Measurements from ENCODE around the gene SELENOI. TPM values are rescaled to one million over a fixed set of nuclear protein-coding genes. Genes with fewer than 3 reads are reported as not detected.

SELENOI gene
- total RNA-seq, 1 experiment from 2014 or later, result 63.3 TPM

DNA sequence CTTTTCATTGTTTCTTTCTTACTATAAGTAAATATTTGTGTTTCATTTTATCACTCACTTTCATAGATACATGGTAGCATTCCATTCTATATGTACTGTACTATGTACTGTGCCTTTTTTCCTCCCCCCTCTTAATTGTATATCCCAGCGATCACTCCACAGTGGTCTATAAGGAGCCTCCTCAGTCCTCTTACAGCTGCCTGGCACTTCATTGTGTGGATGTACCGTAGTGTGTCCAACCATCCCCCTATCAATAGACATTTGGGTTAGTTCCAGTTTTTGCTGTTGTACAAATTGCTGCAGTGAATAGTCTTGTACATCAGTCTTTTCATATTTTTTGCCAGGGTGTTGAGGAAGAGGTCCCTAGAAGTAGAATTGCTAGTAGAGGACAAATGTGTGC is 34.3 kb downstream of the SELENOI start:
- H4K20me1 ChIP-seq (ENCODE audit: insufficient read depth), result 0 out of 2 replicates have a peak, but pooled peaks cover 3% of the 10 kb centered on the region
- no peaks in the 10 kb centered on the region for H3K4me1 ChIP-seq (ENCODE audit: control insufficient read depth in 1 of 2, insufficient read depth in 2 of 2, low read length in 2 of 2)
- DNase-seq (ENCODE audit: low read depth, low spot score), result no peak
- no TSS peak for BruUV-seq (replicated peaks)
- CTCF ChIA-PET, result no interaction called here
- no peak overlapping the region for H3K4me2 ChIP-seq (ENCODE audit: low read length)
- H3K9me3 ChIP-seq (ENCODE audit: control insufficient read depth in 1 of 2, insufficient read depth in 1 of 2, low read depth in 1 of 2, low read length in 2 of 2), result no peaks in the 10 kb centered on the region
- ATAC-seq, result no peak
- no peak overlapping the region for H3K9ac ChIP-seq (ENCODE audit: low read length)
- TF ChIP-seq YY1 (IDR thresholded peaks at IDR 0.05; ENCODE audit: extremely low read depth, insufficient replicate concordance, low read depth, low read length) (no peak), CBX3 (IDR thresholded peaks at IDR 0.05; ENCODE audit: low read depth) (no peak), SP1 (IDR thresholded peaks at IDR 0.05; ENCODE audit: low read depth) (no peak), POLR2A (IDR thresholded peaks at IDR 0.05; ENCODE audit: borderline replicate concordance, extremely low read depth, insufficient read depth, insufficient read length) (no peak), POLR2AphosphoS5 (IDR thresholded peaks at IDR 0.05; ENCODE audit: low read depth, low read length) (no peak)
- TF ChIP-seq, protein P1, sequence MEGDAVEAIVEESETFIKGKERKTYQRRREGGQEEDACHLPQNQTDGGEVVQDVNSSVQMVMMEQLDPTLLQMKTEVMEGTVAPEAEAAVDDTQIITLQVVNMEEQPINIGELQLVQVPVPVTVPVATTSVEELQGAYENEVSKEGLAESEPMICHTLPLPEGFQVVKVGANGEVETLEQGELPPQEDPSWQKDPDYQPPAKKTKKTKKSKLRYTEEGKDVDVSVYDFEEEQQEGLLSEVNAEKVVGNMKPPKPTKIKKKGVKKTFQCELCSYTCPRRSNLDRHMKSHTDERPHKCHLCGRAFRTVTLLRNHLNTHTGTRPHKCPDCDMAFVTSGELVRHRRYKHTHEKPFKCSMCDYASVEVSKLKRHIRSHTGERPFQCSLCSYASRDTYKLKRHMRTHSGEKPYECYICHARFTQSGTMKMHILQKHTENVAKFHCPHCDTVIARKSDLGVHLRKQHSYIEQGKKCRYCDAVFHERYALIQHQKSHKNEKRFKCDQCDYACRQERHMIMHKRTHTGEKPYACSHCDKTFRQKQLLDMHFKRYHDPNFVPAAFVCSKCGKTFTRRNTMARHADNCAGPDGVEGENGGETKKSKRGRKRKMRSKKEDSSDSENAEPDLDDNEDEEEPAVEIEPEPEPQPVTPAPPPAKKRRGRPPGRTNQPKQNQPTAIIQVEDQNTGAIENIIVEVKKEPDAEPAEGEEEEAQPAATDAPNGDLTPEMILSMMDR (IDR thresholded peaks at IDR 0.05 in 2 of 3, conservative IDR thresholded peaks at IDR 0.05 in 1 of 3; ENCODE audit: borderline replicate concordance in 1 of 3, insufficient read depth in 1 of 3, low read depth in 2 of 3, low read length in 2 of 3), result no peak
- TF ChIP-seq, protein P2, sequence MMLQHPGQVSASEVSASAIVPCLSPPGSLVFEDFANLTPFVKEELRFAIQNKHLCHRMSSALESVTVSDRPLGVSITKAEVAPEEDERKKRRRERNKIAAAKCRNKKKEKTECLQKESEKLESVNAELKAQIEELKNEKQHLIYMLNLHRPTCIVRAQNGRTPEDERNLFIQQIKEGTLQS (IDR thresholded peaks at IDR 0.05), result no peak
- RAD21 ChIA-PET (ENCODE audit: low non-redundant PET in 1 of 2, low total read pairs in 2 of 2, uncharacterized antibody in 2 of 2, unreplicated experiment in 2 of 2), result no interaction called here
- H3K9me2 ChIP-seq (ENCODE audit: insufficient read depth), result no peaks in the 10 kb centered on the region
- POLR2A ChIA-PET, result no interaction called here
- no peak overlapping the region for H3K4me3 ChIP-seq (replicated peaks in 1 of 2; ENCODE audit: low read depth in 1 of 2, low read length in 2 of 2)
- no peak overlapping the region for H2AFZ ChIP-seq (ENCODE audit: low read depth, low read length, poor library complexity, severe bottlenecking)
- H3K36me3 ChIP-seq (ENCODE audit: control insufficient read depth in 1 of 2, insufficient read depth in 2 of 2, low read length in 2 of 2), result peaks cover 9 to 39% of the 10 kb centered on the region in 2 experiments
- intact Hi-C loops (cut with micrococcal nuclease), result no loop called here
- peaks cover 23% of the 10 kb centered on the region; the same call in 1 of the 2 replicates for H3K79me2 ChIP-seq (ENCODE audit: insufficient read depth, low read length)
- no peak overlapping the region for H3K27ac ChIP-seq (ENCODE audit: low read depth, low read length)
- no peaks in the 10 kb centered on the region for H3K27me3 ChIP-seq (ENCODE audit: insufficient read depth, low read length)

DNA sequence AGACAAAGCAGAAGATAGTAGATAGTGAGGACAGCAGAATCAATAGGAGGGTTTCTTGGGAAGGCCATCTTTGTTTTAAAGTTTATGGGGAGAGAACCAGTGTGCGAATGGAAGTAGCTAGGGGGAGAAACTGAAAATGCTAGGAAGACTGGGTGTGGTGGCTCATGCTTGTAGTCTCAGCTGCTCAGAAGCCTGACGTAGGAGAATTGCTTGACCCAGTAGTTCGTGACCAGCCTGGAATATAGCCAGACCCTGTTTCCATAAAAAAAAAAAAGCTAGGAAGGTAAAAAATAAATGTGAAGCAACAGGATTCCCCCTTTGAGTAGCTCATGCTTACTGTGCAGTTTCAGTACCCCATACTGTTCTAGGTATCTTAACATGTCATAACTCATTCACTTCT is 36.6 kb downstream of the SELENOI start:
- no peak for ATAC-seq
- TF ChIP-seq SIN3A (IDR thresholded peaks at IDR 0.05; ENCODE audit: low read depth), result no peak
- no peak for TF ChIP-seq EZH2 (IDR thresholded peaks at IDR 0.05)
- no peak for TF ChIP-seq RAD21 (IDR thresholded peaks at IDR 0.05; ENCODE audit: low read depth)
- TF ChIP-seq TCF7L2 (IDR thresholded peaks at IDR 0.05; ENCODE audit: borderline replicate concordance, extremely low read depth, insufficient read depth, insufficient read length), result no peak
- TF ChIP-seq, protein P3, sequence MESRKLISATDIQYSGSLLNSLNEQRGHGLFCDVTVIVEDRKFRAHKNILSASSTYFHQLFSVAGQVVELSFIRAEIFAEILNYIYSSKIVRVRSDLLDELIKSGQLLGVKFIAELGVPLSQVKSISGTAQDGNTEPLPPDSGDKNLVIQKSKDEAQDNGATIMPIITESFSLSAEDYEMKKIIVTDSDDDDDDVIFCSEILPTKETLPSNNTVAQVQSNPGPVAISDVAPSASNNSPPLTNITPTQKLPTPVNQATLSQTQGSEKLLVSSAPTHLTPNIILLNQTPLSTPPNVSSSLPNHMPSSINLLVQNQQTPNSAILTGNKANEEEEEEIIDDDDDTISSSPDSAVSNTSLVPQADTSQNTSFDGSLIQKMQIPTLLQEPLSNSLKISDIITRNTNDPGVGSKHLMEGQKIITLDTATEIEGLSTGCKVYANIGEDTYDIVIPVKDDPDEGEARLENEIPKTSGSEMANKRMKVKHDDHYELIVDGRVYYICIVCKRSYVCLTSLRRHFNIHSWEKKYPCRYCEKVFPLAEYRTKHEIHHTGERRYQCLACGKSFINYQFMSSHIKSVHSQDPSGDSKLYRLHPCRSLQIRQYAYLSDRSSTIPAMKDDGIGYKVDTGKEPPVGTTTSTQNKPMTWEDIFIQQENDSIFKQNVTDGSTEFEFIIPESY (IDR thresholded peaks at IDR 0.05; ENCODE audit: extremely low read depth, insufficient replicate concordance, low read length), result no peak

More for the DNA sequence above, 36.6 kb downstream of the SELENOI start:
- no peak overlapping the region for H3K4me2 ChIP-seq (ENCODE audit: low read length)
- peaks cover 12 to 25% of the 10 kb centered on the region in 2 experiments for H3K36me3 ChIP-seq (ENCODE audit: control insufficient read depth in 1 of 2, insufficient read depth in 2 of 2, low read length in 2 of 2)
- peaks cover 14% of the 10 kb centered on the region; the same call in 1 of the 2 replicates for H3K79me2 ChIP-seq (ENCODE audit: insufficient read depth, low read length)
- H3K9me3 ChIP-seq (ENCODE audit: control insufficient read depth in 1 of 2, insufficient read depth in 1 of 2, low read depth in 1 of 2, low read length in 2 of 2), result no peaks in the 10 kb centered on the region
- no peak overlapping the region for H2AFZ ChIP-seq (ENCODE audit: low read depth, low read length, poor library complexity, severe bottlenecking)
- intact Hi-C loops (cut with micrococcal nuclease), result no loop called here
- H4K20me1 ChIP-seq (ENCODE audit: insufficient read depth), result 0 out of 2 replicates have a peak, but pooled peaks cover 3% of the 10 kb centered on the region
- H3K4me3 ChIP-seq (replicated peaks in 1 of 2; ENCODE audit: low read depth in 1 of 2, low read length in 2 of 2), result no peak overlapping the region
- no peaks in the 10 kb centered on the region for H3K4me1 ChIP-seq (ENCODE audit: control insufficient read depth in 1 of 2, insufficient read depth in 2 of 2, low read length in 2 of 2)
- H3K27me3 ChIP-seq (ENCODE audit: insufficient read depth, low read length), result no peaks in the 10 kb centered on the region
- RAD21 ChIA-PET (ENCODE audit: low non-redundant PET in 1 of 2, low total read pairs in 2 of 2, uncharacterized antibody in 2 of 2, unreplicated experiment in 2 of 2), result no interaction called here
- H3K9ac ChIP-seq (ENCODE audit: low read length), result no peak overlapping the region
- POLR2A ChIA-PET, result no interaction called here
- CTCF ChIA-PET, result interaction anchor here (1.1 kb wide), 1 partner anchor 52 kb away, joined by 3 read pairs; no protein-coding TSS in a partner anchor
- no peak for DNase-seq (ENCODE audit: low read depth, low spot score)
- no peak overlapping the region for H3K27ac ChIP-seq (ENCODE audit: low read depth, low read length)
- no TSS peak for BruUV-seq (replicated peaks)
- no peaks in the 10 kb centered on the region for H3K9me2 ChIP-seq (ENCODE audit: insufficient read depth)

All from HCT116 (cell line).